Neural progenitor cell (in vitro differentiated cells): Measurements from ENCODE around the gene LRRN2. TPM values are rescaled to one million over a fixed set of nuclear protein-coding genes. Genes with fewer than 3 reads are reported as not detected.
"Not testable (repeated sequence)": the region's sequence is repeated elsewhere in the genome, so short reads cannot be mapped to it uniquely, and the experiment has no call there.

Source experiments
- DNase-seq: peaks from one replicate; pipeline ENCODE4 v3.0.0-alpha.2; 2016; ENCODE audit warnings: low spot score
- H2AFZ ChIP-seq: fragments of 200-600 bp; sonication (generic); replicated peaks from 2 replicates; pipeline ENCODE4 v1.6.1; 2016; ENCODE audit warnings: antibody characterized with exemption
- H3F3A ChIP-seq: fragments of 200-600 bp; sonication (generic); 2 replicates; pipeline ENCODE4 v1.6.1; 2016; ENCODE audit warnings: antibody characterized with exemption, low read depth
- H3K27ac ChIP-seq: fragments of 200-600 bp; sonication (generic); 2 replicates; pipeline ENCODE4 v1.5.1; 2016; ENCODE audit warnings: mild to moderate bottlenecking
- H3K27me3 ChIP-seq: fragments of 200-600 bp; sonication (generic); 2 replicates; pipeline ENCODE4 v1.6.1; 2016; ENCODE audit warnings: mild to moderate bottlenecking, moderate library complexity
- H3K36me3 ChIP-seq: fragments of 200-600 bp; sonication (generic); 2 replicates; pipeline ENCODE4 v1.5.1; 2016
- H3K4me1 ChIP-seq: fragments of 200-600 bp; sonication (generic); 2 replicates; pipeline ENCODE4 v1.6.1; 2016; ENCODE audit warnings: mixed run types
- H3K4me2 ChIP-seq: fragments of 200-600 bp; sonication (generic); 2 replicates; pipeline ENCODE4 v1.6.1; 2016
- H3K4me3 ChIP-seq: fragments of 200-600 bp; sonication (generic); 2 replicates; pipeline ENCODE4 v1.5.1; 2016
- H3K79me2 ChIP-seq: fragments of 200-600 bp; sonication (generic); 2 replicates; pipeline ENCODE4 v1.6.1; 2016; ENCODE audit warnings: low read depth
- H3K9ac ChIP-seq: fragments of 200-600 bp; sonication (generic); 2 replicates; pipeline ENCODE4 v1.6.1; 2016
- H3K9me3 ChIP-seq: fragments of 200-600 bp; sonication (generic); 2 replicates; pipeline ENCODE4 v1.5.1; 2016; ENCODE audit warnings: low read depth
- H4K20me1 ChIP-seq: fragments of 200-600 bp; sonication (generic); 2 replicates; pipeline ENCODE4 v1.6.1; 2016; ENCODE audit warnings: low read depth
- H3K27ac Mint-ChIP-seq: 3 replicates; pipeline ENCODE4 v1.8.0; 2021; ENCODE audit warnings: mixed read lengths
- H3K27me3 Mint-ChIP-seq: 2 replicates; pipeline ENCODE4 v1.8.0; 2022; ENCODE audit warnings: low read depth, mild to moderate bottlenecking, inconsistent platforms, moderate library complexity, mixed read lengths; ENCODE audit not compliant: insufficient read depth
- H3K36me3 Mint-ChIP-seq: 3 replicates; pipeline ENCODE4 v1.8.0; 2021; ENCODE audit warnings: mixed read lengths
- H3K4me1 Mint-ChIP-seq: 3 replicates; pipeline ENCODE4 v1.8.0; 2021; ENCODE audit warnings: mixed read lengths
- H3K4me3 Mint-ChIP-seq: 3 replicates; pipeline ENCODE4 v1.8.0; 2021; ENCODE audit warnings: mild to moderate bottlenecking, moderate library complexity, mixed read lengths
- H3K9me3 Mint-ChIP-seq: 3 replicates; pipeline ENCODE4 v1.8.0; 2020; ENCODE audit warnings: mixed read lengths
- EZH2 ChIP-seq: fragments of 200-600 bp; sonication (generic); IDR thresholded peaks from 2 replicates; pipeline ENCODE4 v1.6.1; 2017; ENCODE audit warnings: antibody characterized with exemption, mild to moderate bottlenecking, moderate library complexity
- EZH2phosphoT487 ChIP-seq: fragments of 200-600 bp; sonication (generic); IDR thresholded peaks from 2 replicates; pipeline ENCODE4 v1.6.1; 2017; ENCODE audit warnings: antibody characterized with exemption
- total RNA-seq: library from RNA; depleted of rRNA; stranded (reverse); fragments of >200 nt; gene quantifications from 2 replicates; pipeline ENCODE4 v1.2.3, GENCODE V29; 2015; ENCODE audit warnings: low replicate concordance
- TF ChIP-seq, protein P1 (sequence below): fragments of 200-600 bp; sonication (generic); IDR thresholded peaks from 2 replicates; pipeline ENCODE4 v1.5.1; 2017; ENCODE audit warnings: antibody characterized with exemption, mild to moderate bottlenecking

Gene LRRN2
- total RNA-seq, 1 donor from 2014 or later: 1.9 TPM

GRCh38 chr1:204633665-204634064 is 51.9 kb downstream of the LRRN2 start:
- H2AFZ ChIP-seq: no peak overlapping the region
- no peak for DNase-seq
- peaks cover 6% of the 10 kb centered on the region for H3K36me3 Mint-ChIP-seq

GRCh38 chr1:204630132-204630905 is 55.2 kb downstream of the LRRN2 start:
- no peaks in the 10 kb centered on the region for H3K36me3 ChIP-seq
- DNase-seq: peak; percentile 17
- no peak for TF ChIP-seq EZH2phosphoT487
- TF ChIP-seq, protein P1, sequence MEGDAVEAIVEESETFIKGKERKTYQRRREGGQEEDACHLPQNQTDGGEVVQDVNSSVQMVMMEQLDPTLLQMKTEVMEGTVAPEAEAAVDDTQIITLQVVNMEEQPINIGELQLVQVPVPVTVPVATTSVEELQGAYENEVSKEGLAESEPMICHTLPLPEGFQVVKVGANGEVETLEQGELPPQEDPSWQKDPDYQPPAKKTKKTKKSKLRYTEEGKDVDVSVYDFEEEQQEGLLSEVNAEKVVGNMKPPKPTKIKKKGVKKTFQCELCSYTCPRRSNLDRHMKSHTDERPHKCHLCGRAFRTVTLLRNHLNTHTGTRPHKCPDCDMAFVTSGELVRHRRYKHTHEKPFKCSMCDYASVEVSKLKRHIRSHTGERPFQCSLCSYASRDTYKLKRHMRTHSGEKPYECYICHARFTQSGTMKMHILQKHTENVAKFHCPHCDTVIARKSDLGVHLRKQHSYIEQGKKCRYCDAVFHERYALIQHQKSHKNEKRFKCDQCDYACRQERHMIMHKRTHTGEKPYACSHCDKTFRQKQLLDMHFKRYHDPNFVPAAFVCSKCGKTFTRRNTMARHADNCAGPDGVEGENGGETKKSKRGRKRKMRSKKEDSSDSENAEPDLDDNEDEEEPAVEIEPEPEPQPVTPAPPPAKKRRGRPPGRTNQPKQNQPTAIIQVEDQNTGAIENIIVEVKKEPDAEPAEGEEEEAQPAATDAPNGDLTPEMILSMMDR: no peak
- no peak for TF ChIP-seq EZH2
- peaks cover 6% of the 10 kb centered on the region for H3K36me3 Mint-ChIP-seq
- peaks cover 6% of the 10 kb centered on the region for H3K27me3 Mint-ChIP-seq
- peak overlapping the region; percentile 66 for H3K27ac Mint-ChIP-seq
- no peak overlapping the region for H3K9ac ChIP-seq
- H3K9me3 Mint-ChIP-seq: peaks cover 4% of the 10 kb centered on the region
- peaks cover 32% of the 10 kb centered on the region for H3K4me1 Mint-ChIP-seq
- H3K9me3 ChIP-seq: no peaks in the 10 kb centered on the region
- peaks cover 17% of the 10 kb centered on the region for H3K4me1 ChIP-seq
- no peaks in the 10 kb centered on the region for H4K20me1 ChIP-seq
- H3F3A ChIP-seq: no peaks in the 10 kb centered on the region
- H3K79me2 ChIP-seq: no peaks in the 10 kb centered on the region
- H3K27ac ChIP-seq: no peak overlapping the region
- no peak overlapping the region for H3K4me2 ChIP-seq
- no peak overlapping the region for H2AFZ ChIP-seq
- no peaks in the 10 kb centered on the region for H3K27me3 ChIP-seq
- H3K4me3 Mint-ChIP-seq: no peak overlapping the region
- H3K4me3 ChIP-seq: no peak overlapping the region

More at GRCh38 chr1:204633665-204634064, 51.9 kb downstream of the LRRN2 start:
- Histone ChIP-seq H4K20me1 (no peaks in the 10 kb centered on the region), H3K4me3 (no peak overlapping the region), H3K9ac (no peak overlapping the region), H3K27me3 (no peaks in the 10 kb centered on the region), H3F3A (peaks cover 20% of the 10 kb centered on the region), H3K4me2 (no peak overlapping the region), H3K4me1 (peaks cover 22% of the 10 kb centered on the region), H3K27ac (no peak overlapping the region), H3K79me2 (no peaks in the 10 kb centered on the region), H3K36me3 (no peaks in the 10 kb centered on the region), H3K9me3 (no peaks in the 10 kb centered on the region)
- Mint-ChIP-seq H3K4me3 (no peak overlapping the region), H3K4me1 (peaks cover 38% of the 10 kb centered on the region), H3K27ac (no peak overlapping the region), H3K27me3 (peaks cover 10% of the 10 kb centered on the region), H3K9me3 (peaks cover 4% of the 10 kb centered on the region)
- no peak for TF ChIP-seq EZH2
- TF ChIP-seq, protein P1: no peak
- no peak for TF ChIP-seq EZH2phosphoT487

- not testable (repeated sequence) for H4K20me1 ChIP-seq, H2AFZ ChIP-seq, H3K36me3 Mint-ChIP-seq, H3K4me3 ChIP-seq, H3K36me3 ChIP-seq, DNase-seq, H3K27me3 Mint-ChIP-seq, H3K4me2 ChIP-seq, H3K4me3 Mint-ChIP-seq, H3K27ac Mint-ChIP-seq, H3K9ac ChIP-seq, H3F3A ChIP-seq, H3K9me3 Mint-ChIP-seq, H3K27me3 ChIP-seq, H3K27ac ChIP-seq, H3K79me2 ChIP-seq, H3K9me3 ChIP-seq
- H3K4me1 ChIP-seq: peaks cover 23% of the 10 kb centered on the region
- H3K4me1 Mint-ChIP-seq: peaks cover 36% of the 10 kb centered on the region
Observed at GRCh38 chr1:204629459-204629858, 56.1 kb downstream of the LRRN2 start.

GRCh38 chr1:204628868-204629267 is 56.7 kb downstream of the LRRN2 start:
- H3K36me3 ChIP-seq: no peaks in the 10 kb centered on the region
- Mint-ChIP-seq H3K4me1 (peaks cover 39% of the 10 kb centered on the region), H3K27ac (peak overlapping the region; percentile 53), H3K4me3 (no peak overlapping the region), H3K36me3 (peaks cover 6% of the 10 kb centered on the region), H3K27me3 (peaks cover 6% of the 10 kb centered on the region), H3K9me3 (peaks cover 4% of the 10 kb centered on the region)
- H3F3A ChIP-seq: no peaks in the 10 kb centered on the region
- no peak overlapping the region for H3K4me3 ChIP-seq
- TF ChIP-seq EZH2phosphoT487 (no peak), EZH2 (no peak)
- TF ChIP-seq, protein P1: no peak
- no peak overlapping the region for H3K27ac ChIP-seq
- no peak overlapping the region for H3K4me2 ChIP-seq
- H3K27me3 ChIP-seq: no peaks in the 10 kb centered on the region
- H3K4me1 ChIP-seq: peaks cover 28% of the 10 kb centered on the region
- H3K9me3 ChIP-seq: no peaks in the 10 kb centered on the region
- H3K9ac ChIP-seq: no peak overlapping the region
- H2AFZ ChIP-seq: no peak overlapping the region
- no peaks in the 10 kb centered on the region for H3K79me2 ChIP-seq
- DNase-seq: no peak
- H4K20me1 ChIP-seq: no peaks in the 10 kb centered on the region
